IMR-90 (cell line): ENCODE results near the gene PRUNE2. TPM values are rescaled to one million over a fixed set of nuclear protein-coding genes. Genes with fewer than 3 reads are reported as not detected.

Experiments used
- ATAC-seq: fragments of 200-7000 bp; cut with Tn5 transposase; 2 replicates; pipeline ENCODE4 v1.9.1; 2020; ENCODE audit warnings: low read depth, mild to moderate bottlenecking, moderate library complexity
- BruUV-seq: library from RNA; stranded (reverse); fragments of 400-500 nt; replicated peaks from 2 replicates; lab custom pipeline; 2021; lab: Mats Ljungman, UMichigan
- CTCF ChIA-PET: fragments of 300-600 bp; formaldehyde crosslinking; extraction: SDS; loops from one replicate; lab custom pipeline; 2021; ENCODE audit warnings: antibody characterized with exemption; lab: Yijun Ruan, JAX
- POLR2A ChIA-PET: fragments of 300-600 bp; sonication (Branson Sonifier 250); formaldehyde crosslinking; loops from one replicate; lab custom pipeline; 2022; ENCODE audit warnings: antibody characterized with exemption; ENCODE audit not compliant: unreplicated experiment; lab: Charles Lee
- DNase-seq: peaks from one replicate; pipeline ENCODE4 v3.0.0; 2013
- H2AFZ ChIP-seq: replicated peaks from 2 replicates; pipeline ENCODE3; 2013; ENCODE audit warnings: low read length, mild to moderate bottlenecking; ENCODE audit not compliant: poor library complexity
- H2AK5ac ChIP-seq: 2 replicates; pipeline ENCODE4 v1.6.1; 2013; ENCODE audit warnings: low read depth, low read length, inconsistent platforms
- H2AK9ac ChIP-seq: replicated peaks from 2 replicates; pipeline ENCODE3; 2013; ENCODE audit warnings: mild to moderate bottlenecking, low read depth, low read length, moderate library complexity; ENCODE audit not compliant: poor library complexity
- H2BK120ac ChIP-seq: 2 replicates; pipeline ENCODE4 v1.6.1; 2013; ENCODE audit warnings: low read depth, low read length, inconsistent platforms
- H2BK15ac ChIP-seq: 3 replicates; pipeline ENCODE4 v1.6.1; 2013; ENCODE audit warnings: low read depth, low read length, inconsistent platforms
- H2BK20ac ChIP-seq: 2 replicates; pipeline ENCODE4 v1.6.1; 2013; ENCODE audit warnings: low read depth, mild to moderate bottlenecking, inconsistent platforms, low read length, moderate library complexity
- H2BK5ac ChIP-seq: 2 replicates; pipeline ENCODE4 v1.6.1; 2013; ENCODE audit warnings: mild to moderate bottlenecking, low read depth, low read length, inconsistent platforms; ENCODE audit not compliant: poor library complexity, severe bottlenecking
- H3K14ac ChIP-seq: replicated peaks from 2 replicates; pipeline ENCODE4 v1.6.1; 2013; ENCODE audit warnings: low read depth, low read length, inconsistent platforms
- H3K18ac ChIP-seq: 2 replicates; pipeline ENCODE4 v1.6.1; 2013; ENCODE audit warnings: low read depth, low read length, control low read depth
- H3K23ac ChIP-seq: 2 replicates; pipeline ENCODE4 v1.6.1; 2013; ENCODE audit warnings: low read depth, low read length, inconsistent platforms
- H3K27ac ChIP-seq: 2 replicates; pipeline ENCODE4 v1.5.1; 2013; ENCODE audit warnings: mild to moderate bottlenecking, control low read depth, low read length; ENCODE audit not compliant: insufficient read depth
- H3K27me3 ChIP-seq: 2 replicates; pipeline ENCODE4 v1.6.1; 2013; ENCODE audit warnings: low read length; ENCODE audit not compliant: control insufficient read depth, insufficient read depth
- H3K36me3 ChIP-seq: 2 replicates; pipeline ENCODE4 v1.6.1; 2013; ENCODE audit warnings: low read length, mixed read lengths; ENCODE audit not compliant: control insufficient read depth, insufficient read depth
- H3K4ac ChIP-seq: 2 replicates; pipeline ENCODE4 v1.6.1; 2013; ENCODE audit warnings: low read depth, low read length, inconsistent platforms
- H3K4me1 ChIP-seq: 2 replicates; pipeline ENCODE4 v1.6.1; 2013; ENCODE audit warnings: low read length, mixed read lengths; ENCODE audit not compliant: control insufficient read depth, insufficient read depth
- H3K4me2 ChIP-seq: 2 replicates; pipeline ENCODE4 v1.6.1; 2013; ENCODE audit warnings: low read depth, mild to moderate bottlenecking, control low read depth, low read length, moderate library complexity
- H3K4me3 ChIP-seq: 2 replicates; pipeline ENCODE4 v1.5.1; 2013; ENCODE audit warnings: low read depth, mild to moderate bottlenecking, control low read depth, low read length, moderate library complexity; ENCODE audit not compliant: insufficient read depth
- H3K56ac ChIP-seq: 2 replicates; pipeline ENCODE4 v1.6.1; 2013; ENCODE audit warnings: low read length, inconsistent platforms; ENCODE audit not compliant: insufficient read depth; ENCODE audit errors: extremely low read depth
- H3K79me1 ChIP-seq, 2 experiments: 2 replicates each; pipeline ENCODE4 v1.6.1; 2013; ENCODE audit warnings: low read length in 2 of 2, inconsistent platforms in 1 of 2, low read depth in 1 of 2
- H3K9ac ChIP-seq: 2 replicates; pipeline ENCODE4 v1.6.1; 2013; ENCODE audit warnings: low read depth, low read length, control low read depth
- H3K9me1 ChIP-seq: 2 replicates; pipeline ENCODE4 v1.6.1; 2013; ENCODE audit warnings: low read length, inconsistent platforms; ENCODE audit not compliant: insufficient read depth
- H3K9me3 ChIP-seq: 2 replicates; pipeline ENCODE4 v1.6.1; 2013; ENCODE audit warnings: low read length; ENCODE audit not compliant: control insufficient read depth, insufficient read depth
- H4K20me1 ChIP-seq: 2 replicates; pipeline ENCODE4 v1.6.1; 2013; ENCODE audit warnings: low read length, inconsistent platforms; ENCODE audit not compliant: insufficient read depth
- H4K5ac ChIP-seq: 2 replicates; pipeline ENCODE4 v1.6.1; 2013; ENCODE audit warnings: mild to moderate bottlenecking, low read depth, low read length, control low read depth
- H4K8ac ChIP-seq, 2 experiments: 2 replicates each; pipeline ENCODE4 v1.6.1; 2013; ENCODE audit warnings: low read depth in 2 of 2, low read length in 2 of 2, control low read depth in 1 of 2, inconsistent platforms in 1 of 2
- H4K91ac ChIP-seq: 2 replicates; pipeline ENCODE4 v1.6.1; 2013; ENCODE audit warnings: low read depth, low read length, inconsistent platforms; ENCODE audit not compliant: insufficient read depth
- BHLHE40 ChIP-seq: fragments of 150-350 bp; IDR thresholded peaks from 2 replicates; pipeline ENCODE4 v1.6.1; 2016; ENCODE audit warnings: mild to moderate bottlenecking, low read depth, low read length
- CHD1 ChIP-seq: IDR thresholded peaks from 2 replicates; pipeline ENCODE4 v1.6.1; 2012; ENCODE audit warnings: low read depth, low read length, improper control_type of control experiment
- WGBS, 2 experiments: methylation state at CpG; one replicate each; pipeline versions ENCODE4 v1.1.5 to v1.1.7; 2013; ENCODE audit warnings: missing lambda C conversion rate in 2 of 2; ENCODE audit not compliant: insufficient read length in 1 of 2; ENCODE audit errors: extremely low coverage in 2 of 2; 5-methylcytosine and 5-hydroxymethylcytosine counted together
- dilution Hi-C: fragments of 300-500 bp; cut with HindIII; formaldehyde crosslinking; loops from one replicate; pipeline ENCODE4 v1.14.3; 2018; ENCODE audit warnings: low sequenced_read_pairs; ENCODE audit not compliant: unreplicated experiment
- in situ Hi-C: fragments of 300-500 bp; cut with MboI; formaldehyde crosslinking; loops from 3 replicates; pipeline ENCODE4 v1.14.3; 2019; ENCODE audit warnings: low sequenced_read_pairs, inconsistent platforms, mixed read lengths
- intact Hi-C: fragments of 100-400 bp; cut with micrococcal nuclease; formaldehyde crosslinking; loops from 2 replicates; pipeline ENCODE4 v1.10.0; 2022
- polyA plus RNA-seq, 3 experiments: library from polyadenylated mRNA; depleted of rRNA; stranded (reverse); fragments of >200 nt; gene quantifications; 2 replicates each; pipeline ENCODE4 v1.2.3, GENCODE V29; 2012; ENCODE audit warnings: low replicate concordance in 1 of 3
- total RNA-seq: library from RNA; depleted of rRNA; stranded (reverse); fragments of >200 nt; gene quantifications from 2 replicates; pipeline ENCODE4 v1.2.3, GENCODE V29; 2012
- TF ChIP-seq, protein P1 (sequence below): conservative IDR thresholded peaks from 2 replicates; pipeline ENCODE4 v1.5.1; 2012; ENCODE audit warnings: mild to moderate bottlenecking, low read depth, low read length, improper control_type of control experiment

The PRUNE2 gene
- total and polyA plus RNA-seq, 2 of the 4 experiments (the other 2 are of a cell fraction): 0.70 to 1.6 TPM

DNA sequence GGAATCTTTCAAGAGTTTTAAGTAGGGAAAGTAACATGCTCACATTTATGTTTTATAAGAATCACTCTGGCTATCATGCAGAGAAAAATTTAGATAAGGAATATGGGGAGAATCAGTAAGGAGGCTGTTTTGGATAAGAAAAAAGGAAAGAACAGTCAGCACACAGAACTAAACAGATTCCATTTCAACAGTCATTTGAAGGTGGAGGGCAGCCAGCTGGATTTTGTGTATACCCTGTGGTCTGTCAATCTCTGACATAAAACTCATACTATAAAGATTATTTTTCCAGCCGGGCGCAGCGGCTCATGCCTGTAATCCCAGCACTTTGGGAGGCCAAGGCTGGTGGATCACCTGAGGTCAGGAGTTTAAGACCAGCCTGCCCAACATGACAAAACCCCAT, 77.5 kb downstream of the PRUNE2 start:
- in situ Hi-C loops: no loop called here

More for the DNA sequence above, 77.5 kb downstream of the PRUNE2 start:
- Histone ChIP-seq H3K14ac (no peak overlapping the region), H2BK5ac (no peak overlapping the region), H4K8ac (no peak overlapping the region), H2AK5ac (no peak overlapping the region), H3K9me1 (no peaks in the 10 kb centered on the region), H2BK15ac (no peak overlapping the region), H3K36me3 (no peaks in the 10 kb centered on the region), H3K23ac (no peak overlapping the region), H3K27ac (no peak overlapping the region), H3K4me1 (no peaks in the 10 kb centered on the region), H3K4ac (no peak overlapping the region), H2BK20ac (no peak overlapping the region), H3K56ac (no peak overlapping the region), H3K79me1 (no peaks in the 10 kb centered on the region), H4K91ac (no peak overlapping the region), H3K27me3 (no peaks in the 10 kb centered on the region), H2BK120ac (no peak overlapping the region), H4K20me1 (no peaks in the 10 kb centered on the region), H3K9ac (no peak overlapping the region), H3K4me3 (no peak overlapping the region), H2AFZ (no peak overlapping the region), H3K9me3 (peaks cover 2% of the 10 kb centered on the region; the same call in 1 of the 2 replicates), H2AK9ac (no peak overlapping the region), H3K4me2 (no peak overlapping the region), H4K5ac (no peak overlapping the region), H3K18ac (no peak overlapping the region)
- DNase-seq: peak; percentile 18
- POLR2A ChIA-PET: no interaction called here
- CTCF ChIA-PET: interaction anchor here (0.5 kb wide), 1 partner anchor 15 kb away, joined by 3 read pairs; no protein-coding TSS in a partner anchor
- intact Hi-C loops (no loop called here), dilution Hi-C loops (no loop called here)
- ATAC-seq: no peak
- BruUV-seq: no TSS peak
- TF ChIP-seq, protein P1, sequence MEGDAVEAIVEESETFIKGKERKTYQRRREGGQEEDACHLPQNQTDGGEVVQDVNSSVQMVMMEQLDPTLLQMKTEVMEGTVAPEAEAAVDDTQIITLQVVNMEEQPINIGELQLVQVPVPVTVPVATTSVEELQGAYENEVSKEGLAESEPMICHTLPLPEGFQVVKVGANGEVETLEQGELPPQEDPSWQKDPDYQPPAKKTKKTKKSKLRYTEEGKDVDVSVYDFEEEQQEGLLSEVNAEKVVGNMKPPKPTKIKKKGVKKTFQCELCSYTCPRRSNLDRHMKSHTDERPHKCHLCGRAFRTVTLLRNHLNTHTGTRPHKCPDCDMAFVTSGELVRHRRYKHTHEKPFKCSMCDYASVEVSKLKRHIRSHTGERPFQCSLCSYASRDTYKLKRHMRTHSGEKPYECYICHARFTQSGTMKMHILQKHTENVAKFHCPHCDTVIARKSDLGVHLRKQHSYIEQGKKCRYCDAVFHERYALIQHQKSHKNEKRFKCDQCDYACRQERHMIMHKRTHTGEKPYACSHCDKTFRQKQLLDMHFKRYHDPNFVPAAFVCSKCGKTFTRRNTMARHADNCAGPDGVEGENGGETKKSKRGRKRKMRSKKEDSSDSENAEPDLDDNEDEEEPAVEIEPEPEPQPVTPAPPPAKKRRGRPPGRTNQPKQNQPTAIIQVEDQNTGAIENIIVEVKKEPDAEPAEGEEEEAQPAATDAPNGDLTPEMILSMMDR: no peak
- TF ChIP-seq BHLHE40 (no peak), CHD1 (no peak)
- WGBS, 2 experiments: no CpG with 5 or more reads among the region's 3 CpGs
